ENCODE results near the gene ZBTB26.

ZBTB26 gene

DNA sequence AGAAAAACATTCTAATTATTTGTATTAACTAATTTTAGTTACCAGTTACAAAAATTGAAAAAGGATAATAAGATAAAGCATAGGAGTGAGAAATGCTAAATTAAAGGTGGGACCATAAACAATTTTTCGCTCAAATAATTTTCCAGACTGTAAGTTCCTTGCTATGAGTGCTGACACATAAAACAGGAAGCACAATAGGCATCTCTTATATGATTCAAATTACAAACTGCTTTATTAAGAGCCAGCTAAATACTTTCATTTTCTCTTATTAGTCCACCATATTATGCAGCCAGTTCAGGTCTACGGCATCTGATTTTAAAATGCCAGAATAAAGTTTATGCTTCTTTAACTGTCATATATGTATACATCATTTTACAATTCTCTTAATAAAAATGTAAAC lies 30.5 kb downstream of the ZBTB26 start:
- no peaks in the 10 kb centered on the region for H3K9me2 ChIP-seq (replicated peaks; ENCODE audit: insufficient read depth, low read length)
- H3F3A ChIP-seq (ENCODE audit: insufficient read depth): peaks cover 39% of the 10 kb centered on the region
- no peaks in the 10 kb centered on the region for H3K27me3 ChIP-seq (ENCODE audit: low read length)
- H3K4me3 ChIP-seq (ENCODE audit: insufficient read depth, low read length, poor library complexity, severe bottlenecking): peak overlapping the region; percentile 43
- H3K4me2 ChIP-seq (ENCODE audit: low read depth, low read length, poor library complexity, severe bottlenecking): peak overlapping the region; percentile 100
- peak overlapping the region; percentile 71 for H3K27ac ChIP-seq (ENCODE audit: low read depth, low read length)
- peaks cover 9% of the 10 kb centered on the region; the same call in 1 of the 2 replicates for H3K36me3 ChIP-seq (ENCODE audit: low read length)
- H3K9me3 ChIP-seq (ENCODE audit: insufficient read depth, low read length): no peaks in the 10 kb centered on the region
- H4K20me1 ChIP-seq (ENCODE audit: low read depth, low read length): no peaks in the 10 kb centered on the region
- peak overlapping the region; percentile 45 for H3K9ac ChIP-seq (ENCODE audit: low read length)
- peaks cover 89% of the 10 kb centered on the region for H3K79me2 ChIP-seq (ENCODE audit: insufficient read depth, low read length)
- no peak overlapping the region for H2AFZ ChIP-seq (ENCODE audit: low read depth, low read length, severe bottlenecking)
- TF ChIP-seq CTCF (IDR thresholded peaks at IDR 0.05; ENCODE audit: insufficient read depth, low read length, poor library complexity, severe bottlenecking) (no peak), EZH2phosphoT487 (conservative IDR thresholded peaks at IDR 0.05; ENCODE audit: low read length) (no peak)

GRCh38 chr9:122897969-122898368 lies 33.3 kb downstream of the ZBTB26 start:
- H3K4me2 ChIP-seq (ENCODE audit: low read depth, low read length, poor library complexity, severe bottlenecking): no peak overlapping the region
- TF ChIP-seq EZH2phosphoT487 (conservative IDR thresholded peaks at IDR 0.05; ENCODE audit: low read length) (no peak), CTCF (IDR thresholded peaks at IDR 0.05; ENCODE audit: insufficient read depth, low read length, poor library complexity, severe bottlenecking) (no peak)

GRCh38 chr9:122888480-122888879 lies 42.8 kb downstream of the ZBTB26 start:
- Histone ChIP-seq H3K4me3 (ENCODE audit: insufficient read depth, low read length, poor library complexity, severe bottlenecking) (no peak overlapping the region), H3K9me2 (replicated peaks; ENCODE audit: insufficient read depth, low read length) (no peaks in the 10 kb centered on the region), H3K36me3 (ENCODE audit: low read length) (peaks cover 37% of the 10 kb centered on the region; the same call in 1 of the 2 replicates), H3K27me3 (ENCODE audit: low read length) (no peaks in the 10 kb centered on the region), H3K9ac (ENCODE audit: low read length) (no peak overlapping the region), H3K9me3 (ENCODE audit: insufficient read depth, low read length) (no peaks in the 10 kb centered on the region), H3K79me2 (ENCODE audit: insufficient read depth, low read length) (0 out of 2 replicates have a peak, but pooled peaks cover under 1% of the 10 kb centered on the region), H3K27ac (ENCODE audit: low read depth, low read length) (no peak overlapping the region), H2AFZ (ENCODE audit: low read depth, low read length, severe bottlenecking) (no peak overlapping the region), H3K4me2 (ENCODE audit: low read depth, low read length, poor library complexity, severe bottlenecking) (no peak overlapping the region), H4K20me1 (ENCODE audit: low read depth, low read length) (no peaks in the 10 kb centered on the region), H3F3A (ENCODE audit: insufficient read depth) (0 out of 2 replicates have a peak, but pooled peaks cover 5% of the 10 kb centered on the region)
- TF ChIP-seq EZH2phosphoT487 (conservative IDR thresholded peaks at IDR 0.05; ENCODE audit: low read length): no peak
- TF ChIP-seq CTCF (IDR thresholded peaks at IDR 0.05; ENCODE audit: insufficient read depth, low read length, poor library complexity, severe bottlenecking): no peak

More at GRCh38 chr9:122897969-122898368, 33.3 kb downstream of the ZBTB26 start:
- no peak overlapping the region for H3K4me3 ChIP-seq (ENCODE audit: insufficient read depth, low read length, poor library complexity, severe bottlenecking)
- peaks cover 25% of the 10 kb centered on the region for H3F3A ChIP-seq (ENCODE audit: insufficient read depth)
- H3K9me2 ChIP-seq (replicated peaks; ENCODE audit: insufficient read depth, low read length): no peaks in the 10 kb centered on the region
- peaks cover 20% of the 10 kb centered on the region; the same call in 1 of the 2 replicates for H3K36me3 ChIP-seq (ENCODE audit: low read length)
- peaks cover 89% of the 10 kb centered on the region for H3K79me2 ChIP-seq (ENCODE audit: insufficient read depth, low read length)
- no peak overlapping the region for H3K9ac ChIP-seq (ENCODE audit: low read length)
- no peak overlapping the region for H2AFZ ChIP-seq (ENCODE audit: low read depth, low read length, severe bottlenecking)
- H4K20me1 ChIP-seq (ENCODE audit: low read depth, low read length): no peaks in the 10 kb centered on the region
- H3K9me3 ChIP-seq (ENCODE audit: insufficient read depth, low read length): no peaks in the 10 kb centered on the region
- no peaks in the 10 kb centered on the region for H3K27me3 ChIP-seq (ENCODE audit: low read length)
- H3K27ac ChIP-seq (ENCODE audit: low read depth, low read length): no peak overlapping the region

All from SU-DHL-6 (cell line).